Tongue (tissue), 2 donors: ENCODE results near the gene PBX4. TPM values are rescaled to one million over a fixed set of nuclear protein-coding genes. Genes with fewer than 3 reads are reported as not detected.

Experiments
- DNase-seq: peaks from one replicate; pipeline ENCODE4 v3.0.0-alpha.2; 2015
- total RNA-seq: library from RNA; depleted of rRNA; stranded (reverse); fragments of >200 nt; gene quantifications from one replicate; pipeline ENCODE4 v1.2.3, GENCODE V29; 2014

PBX4 gene
- total RNA-seq, 1 donor from 2014 or later, result 2.8 TPM

DNA sequence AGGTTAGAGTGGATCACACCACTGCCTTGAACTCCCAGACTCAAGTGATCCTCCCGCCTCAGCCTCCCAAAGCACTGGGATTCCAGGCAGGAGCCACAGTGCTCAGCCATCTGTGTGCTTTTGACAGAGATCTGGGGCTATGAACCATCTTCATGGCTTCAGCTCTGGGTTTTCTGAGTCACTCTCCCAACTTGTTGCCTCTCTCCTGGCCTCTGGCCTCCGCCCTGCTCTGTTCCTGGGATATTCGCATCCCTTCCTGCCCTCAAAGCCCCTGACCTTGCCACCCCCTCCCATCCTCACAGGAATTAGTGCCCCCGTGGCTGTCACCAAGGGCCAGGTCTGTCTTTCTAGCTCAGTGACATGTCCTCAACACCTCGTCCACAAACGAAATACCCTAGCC lies 30.7 kb upstream of the PBX4 start:
- DNase-seq, result no peak

GRCh38 chr19:19647037-19647835 lies 28.7 kb upstream of the PBX4 start:
- DNase-seq, result no peak

- no peak for DNase-seq
These were observed 26.9 kb upstream of the PBX4 start for GRCh38 chr19:19645233-19645870.

- DNase-seq, result no peak
These were observed 25.5 kb upstream of the PBX4 start for GRCh38 chr19:19644054-19644388.

DNA sequence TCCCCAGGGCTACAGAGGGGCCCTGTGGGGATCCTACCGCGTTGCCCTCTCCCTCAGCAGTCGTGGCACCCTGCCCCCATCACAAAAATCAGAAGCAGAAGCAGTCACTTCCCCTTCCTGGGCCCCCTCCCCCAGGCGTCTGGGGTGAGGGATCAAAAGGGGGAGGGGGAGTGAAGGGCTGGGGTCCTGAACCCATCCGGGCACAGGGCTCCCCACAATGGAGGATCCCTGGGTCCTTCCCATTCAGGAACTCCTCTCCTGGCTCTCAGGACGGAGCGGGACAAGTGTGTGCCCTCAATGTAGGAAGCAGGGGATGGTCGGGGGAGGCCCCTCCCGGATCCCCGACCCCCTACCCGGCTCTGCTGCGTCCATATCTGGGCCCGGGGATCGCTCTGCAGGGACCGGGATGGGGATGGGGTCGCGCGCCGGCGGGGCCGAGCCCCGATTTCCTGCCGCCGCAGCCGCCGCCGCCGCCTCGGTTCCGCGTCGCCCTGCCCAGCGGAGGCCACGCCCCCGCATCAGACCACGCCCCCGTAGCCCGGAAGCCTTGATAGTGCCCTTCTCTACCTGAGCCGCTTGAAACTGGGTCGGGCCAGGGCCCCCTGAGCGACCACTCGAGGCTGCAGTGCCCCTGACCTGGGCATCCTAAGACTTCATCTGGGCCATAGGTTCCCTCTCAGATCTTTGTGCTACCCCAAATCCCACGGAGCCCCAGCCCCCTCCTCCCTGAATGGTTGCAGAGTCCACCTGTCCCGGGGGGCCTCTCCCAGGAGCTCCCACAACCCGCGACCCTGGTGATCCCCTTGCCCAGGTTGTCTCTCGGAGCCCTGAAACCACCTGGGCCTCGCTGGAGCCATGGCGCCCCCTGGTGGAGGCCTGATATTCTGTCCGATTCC lies 24.9 kb upstream of the PBX4 start, which contains the start of gene GMIP:
Gene GMIP (minus strand): TSS at position 500 of the 896 bp plus-strand sequence. CDS start 128 bp downstream, at position 372.
- DNase-seq, result peak; percentile 83

GRCh38 chr19:19642506-19643157 lies 24.1 kb upstream of the PBX4 start:
- no peak for DNase-seq

- no peak for DNase-seq
These were observed 19.2 kb upstream of the PBX4 start for GRCh38 chr19:19637523-19638251.

DNA sequence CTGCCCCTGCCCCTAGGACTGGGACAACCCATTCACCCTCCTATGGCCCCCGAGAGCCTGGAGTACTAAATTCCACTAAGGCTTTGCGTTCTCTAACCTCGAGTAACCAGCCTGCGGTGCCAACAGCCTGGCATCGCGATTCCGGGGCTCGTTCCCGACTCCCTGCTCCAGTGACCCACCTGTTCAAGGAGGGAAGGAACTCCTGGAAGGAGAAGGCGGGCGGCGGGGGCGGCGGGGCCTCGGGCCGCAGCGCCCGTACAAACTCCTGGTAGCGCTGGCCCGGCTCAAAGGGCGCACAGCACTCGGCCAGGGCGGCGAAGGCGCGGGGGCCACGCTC lies 18.7 kb upstream of the PBX4 start:
- DNase-seq, result no peak

GRCh38 chr19:19636573-19637185 lies 18.2 kb upstream of the PBX4 start:
- DNase-seq, result no peak

DNA sequence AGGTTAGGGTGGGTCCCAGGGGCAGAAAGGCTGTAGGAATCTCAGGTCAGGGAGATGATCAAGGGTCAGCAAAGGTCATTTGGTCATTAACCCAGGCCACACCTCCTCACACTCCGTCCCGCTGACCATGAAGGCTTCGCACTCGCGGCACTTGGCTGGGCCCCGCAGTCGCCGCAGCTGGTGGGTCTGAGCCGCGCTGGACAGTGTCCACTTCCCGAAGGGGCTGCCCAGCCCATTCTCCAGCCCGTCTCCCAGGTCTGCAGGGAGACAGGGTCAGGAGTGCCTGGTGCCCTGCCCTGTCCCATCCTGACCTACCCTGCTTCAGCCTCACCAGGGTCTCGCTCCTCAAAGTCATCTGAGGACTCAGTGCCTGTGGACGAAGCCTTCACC lies 16.8 kb upstream of the PBX4 start:
- no peak for DNase-seq

DNA sequence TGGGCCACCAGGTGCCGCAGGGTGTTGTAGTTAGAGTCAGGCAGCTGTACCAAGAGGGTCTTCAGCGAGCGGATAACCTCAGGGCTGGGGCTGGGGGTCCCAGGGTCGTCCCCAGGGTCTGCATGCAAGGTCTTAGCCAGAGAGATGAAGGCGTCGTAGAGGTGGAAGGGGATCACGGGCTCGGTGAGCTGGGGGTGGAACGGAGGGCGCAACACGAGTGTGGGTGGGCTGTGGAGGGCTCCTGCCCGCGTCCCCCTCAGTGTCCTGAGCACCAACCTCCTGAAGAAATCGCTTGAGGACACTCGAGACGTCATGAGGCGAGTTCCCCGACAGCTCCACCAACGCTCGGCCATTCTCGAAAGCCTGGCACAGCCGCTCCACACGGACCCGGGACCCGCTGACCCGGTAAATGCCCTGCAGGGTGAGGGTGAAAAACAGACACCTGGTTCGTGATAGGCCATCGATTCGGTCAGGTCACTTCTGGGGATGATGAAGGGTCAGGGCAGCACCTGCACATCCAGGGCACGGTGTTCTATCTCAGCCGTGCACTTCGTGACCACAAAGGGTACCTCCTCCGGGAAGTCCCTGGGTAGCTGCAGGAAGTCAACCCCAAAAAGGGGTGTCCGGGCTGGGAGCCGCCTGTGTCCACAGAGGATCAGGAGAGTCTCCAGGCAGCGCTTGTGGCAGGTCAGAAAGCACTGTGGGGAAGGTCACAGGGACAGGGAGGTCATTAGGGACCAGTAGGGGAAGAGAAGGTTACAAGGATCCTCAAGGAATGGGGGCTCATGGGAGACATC lies 16.2 kb upstream of the PBX4 start:
- no peak for DNase-seq

- DNase-seq, result no peak
These were observed 15.4 kb upstream of the PBX4 start for GRCh38 chr19:19633711-19634515.

DNA sequence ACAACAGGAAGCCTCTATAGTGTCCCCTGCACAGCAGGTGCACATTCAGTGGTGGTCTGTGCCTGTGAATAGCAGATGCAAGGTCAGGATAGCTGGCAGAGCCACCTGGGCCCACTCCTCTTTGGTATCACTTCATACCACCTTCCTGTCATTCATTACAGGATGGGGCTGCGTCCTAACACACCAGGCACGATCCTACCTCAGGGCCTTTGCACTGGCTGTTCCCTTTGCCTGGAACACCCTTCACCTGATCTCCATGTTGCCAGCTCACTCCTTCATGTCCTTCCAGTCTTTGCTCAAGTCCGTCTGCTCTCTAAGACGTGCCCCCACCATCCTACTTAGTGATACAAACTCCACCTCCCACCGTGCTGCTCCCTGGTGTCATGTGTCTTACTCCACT lies 14.2 kb upstream of the PBX4 start:
- no peak for DNase-seq

DNA sequence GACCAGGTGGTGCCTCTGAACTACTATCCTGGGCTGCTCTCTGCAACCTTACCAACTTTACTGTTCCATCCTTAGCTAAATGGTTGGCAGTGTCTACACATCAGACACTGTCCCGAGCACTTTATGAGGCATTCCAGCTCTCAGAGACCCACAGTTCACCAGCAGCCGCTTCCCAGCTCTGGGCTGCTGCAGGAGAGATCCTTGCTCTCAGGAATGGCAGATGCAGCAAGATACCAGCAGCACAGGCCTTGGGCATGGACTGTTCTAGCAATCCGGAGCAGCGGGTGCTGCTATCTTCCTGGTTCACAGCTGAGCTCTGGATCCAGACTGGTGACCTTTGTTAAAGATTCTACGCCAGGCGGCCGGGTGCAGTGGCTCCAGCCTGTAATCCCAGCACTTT lies 12.9 kb upstream of the PBX4 start:
- no peak for DNase-seq

DNA sequence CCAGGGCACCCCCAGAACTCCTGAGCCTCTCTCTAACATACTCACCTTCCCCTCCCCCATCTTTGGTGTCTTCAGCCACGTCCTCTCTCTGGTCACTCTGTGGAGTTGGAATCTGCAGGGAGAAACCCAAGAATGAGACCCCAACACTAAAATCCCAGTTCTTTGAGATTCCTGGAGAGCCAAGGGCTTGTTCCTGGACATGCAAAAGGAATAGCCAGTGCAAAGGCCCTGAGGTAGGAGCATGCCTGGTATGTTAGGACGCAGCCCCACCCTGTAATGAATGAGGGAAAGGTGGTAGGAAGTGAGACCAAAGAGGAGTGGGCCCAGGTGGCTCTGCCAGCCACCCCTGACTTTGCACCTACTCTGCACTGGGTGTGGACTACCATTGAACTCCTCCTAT lies 11.9 kb upstream of the PBX4 start:
- DNase-seq, result no peak

DNA sequence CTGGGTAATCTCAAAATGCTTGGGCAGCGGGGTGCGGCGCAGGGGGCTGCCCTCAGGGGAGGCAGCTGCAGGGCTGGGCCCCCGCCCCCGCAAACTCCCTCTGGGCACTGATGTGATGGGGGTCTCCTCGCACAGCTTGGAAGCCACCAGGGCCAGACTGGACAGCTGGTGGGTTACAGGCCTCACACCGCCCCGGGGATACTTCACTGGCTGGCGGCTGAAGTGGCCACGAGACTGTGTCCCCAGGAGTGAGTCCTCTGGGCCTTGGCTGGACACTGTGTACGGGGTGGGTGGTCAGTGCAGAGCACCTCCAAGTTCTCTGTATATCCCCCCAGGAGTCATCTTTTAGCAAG lies 11.6 kb upstream of the PBX4 start:
- no peak for DNase-seq

DNA sequence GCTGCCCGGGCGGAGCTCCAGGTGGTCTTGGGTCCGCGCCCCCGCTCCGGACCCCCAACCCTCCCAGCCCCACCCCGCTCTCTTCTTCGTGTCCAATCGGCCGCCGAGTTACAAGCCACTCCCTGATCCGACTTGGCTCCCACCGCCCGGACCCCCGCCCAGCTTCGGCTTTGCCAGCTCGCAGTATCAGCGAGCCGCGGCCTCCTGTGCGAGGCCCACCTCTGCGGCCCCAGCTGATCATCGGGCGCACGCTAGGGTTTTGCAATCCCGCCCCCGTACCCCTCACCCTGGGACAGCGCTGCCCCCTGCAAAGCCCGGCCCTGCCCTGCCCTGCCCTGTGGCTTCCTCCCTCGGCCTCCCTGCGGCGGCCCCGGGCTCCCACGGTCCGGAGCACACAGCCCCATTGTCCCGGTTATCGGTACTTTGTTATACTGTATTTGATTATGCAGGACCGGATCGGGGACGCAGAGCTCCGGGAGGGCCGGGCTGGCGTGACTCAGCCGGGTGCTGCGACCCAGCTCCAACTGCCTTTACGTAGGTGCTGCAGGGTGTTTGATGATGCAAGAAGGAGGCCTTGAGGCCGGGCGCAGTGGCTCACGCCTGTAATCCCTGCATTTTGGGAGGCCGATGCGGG lies 10.1 kb upstream of the PBX4 start:
- DNase-seq, result peak; percentile 82

DNA sequence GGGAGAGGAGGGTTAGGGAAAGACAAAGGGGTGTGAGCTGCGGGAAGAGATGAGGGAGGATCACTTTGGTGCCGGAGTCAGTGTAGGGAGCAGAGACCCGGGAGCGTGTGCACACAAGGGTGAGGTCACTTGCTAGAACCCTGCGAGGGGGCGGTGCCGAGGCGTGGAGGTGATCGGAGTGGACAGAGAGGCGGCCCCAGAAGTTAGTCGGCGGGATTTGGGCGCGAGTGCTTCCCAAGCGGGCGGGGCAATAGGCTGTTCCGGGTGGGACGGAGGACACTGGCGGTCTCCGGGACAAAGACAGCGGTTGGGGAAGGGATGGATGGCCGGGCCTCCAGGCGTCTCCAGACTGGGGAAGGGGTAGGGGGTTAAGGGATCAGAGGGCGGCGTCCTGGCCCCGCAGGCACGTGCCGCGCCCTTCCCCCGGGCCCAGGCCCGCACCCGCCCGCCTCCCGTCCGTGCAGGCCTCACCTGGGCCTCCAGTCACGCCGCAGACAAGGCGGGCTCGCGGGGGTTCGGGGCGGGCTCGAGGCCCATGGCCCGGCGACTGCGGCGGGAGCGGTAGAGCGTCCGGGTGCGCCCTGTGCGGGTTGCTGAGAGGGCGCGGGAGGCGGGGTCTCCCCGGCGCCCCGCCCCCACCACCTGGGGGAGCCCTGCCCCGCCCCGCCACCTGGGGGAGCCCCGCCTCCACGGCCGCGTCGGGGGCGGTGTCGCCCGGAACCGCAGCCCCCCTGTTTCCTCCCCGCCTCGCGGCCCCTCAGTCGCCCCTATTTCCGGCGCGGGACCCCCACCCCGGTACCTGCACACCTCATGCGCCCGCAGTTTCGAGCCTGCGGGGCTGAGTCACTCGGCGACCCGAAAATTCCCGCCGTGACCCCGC lies 9.4 kb upstream of the PBX4 start, which contains the start of gene LPAR2:
Gene LPAR2 (minus strand): TSS at position 600 of the 880 bp plus-strand sequence. CDS start 945 bp downstream, outside the sequence.
- peak; percentile 67 for DNase-seq
